Spinal cord (tissue), 10 donors: Measurements from ENCODE around the gene ZNF581. TPM values are rescaled to one million over a fixed set of nuclear protein-coding genes. Genes with fewer than 3 reads are reported as not detected.
A peak's percentile ranks its signal among the peaks of the same experiment; 100 is the strongest.

Experiments
- DNase-seq, 6 donors: peaks; one replicate each; pipeline versions ENCODE4 v3.0.0 to v3.0.0-alpha.2; 2013 to 2015; ENCODE audit warnings: low spot score in 6 of 6, low read depth in 4 of 6
- H3K27ac ChIP-seq: one replicate; pipeline ENCODE4 v1.5.1; 2013; ENCODE audit warnings: low read depth, low read length, control low read depth
- H3K27me3 ChIP-seq: one replicate; pipeline ENCODE4 v1.6.1; 2013; ENCODE audit warnings: low read length; ENCODE audit not compliant: control insufficient read depth, insufficient read depth
- H3K36me3 ChIP-seq: one replicate; pipeline ENCODE4 v1.6.1; 2013; ENCODE audit warnings: low read length; ENCODE audit not compliant: control insufficient read depth, insufficient read depth
- H3K4me1 ChIP-seq: one replicate; pipeline ENCODE4 v1.6.1; 2013; ENCODE audit warnings: low read length; ENCODE audit not compliant: control insufficient read depth, insufficient read depth
- H3K4me3 ChIP-seq: one replicate; pipeline ENCODE4 v1.5.1; 2013; ENCODE audit warnings: low read depth, low read length, control low read depth
- H3K9me3 ChIP-seq: one replicate; pipeline ENCODE4 v1.6.1; 2013; ENCODE audit warnings: low read length; ENCODE audit not compliant: control insufficient read depth, insufficient read depth
- WGBS: methylation state at CpG from one replicate; pipeline ENCODE4 v1.1.5; 2013; ENCODE audit warnings: missing lambda C conversion rate; ENCODE audit not compliant: insufficient coverage; 5-methylcytosine and 5-hydroxymethylcytosine counted together
- polyA plus RNA-seq, 2 donors: library from polyadenylated mRNA; unstranded; fragments of 120-200 nt; gene quantifications; one replicate each; pipeline ENCODE4 v1.2.1, GENCODE V29; 2013; ENCODE audit not compliant: insufficient read length in 2 of 2
- total RNA-seq, 2 donors: library from RNA; depleted of rRNA in 1 of 2; stranded (reverse); fragments of 120-200 nt in 1 of 2; fragments of >200 nt in 1 of 2; gene quantifications; one replicate each; pipeline versions ENCODE4 v1.2.3 to v1.2.4, GENCODE V29; 2013 to 2014
- donor health status: healthy.

ZNF581 gene
- total and polyA plus RNA-seq, 4 donors: 6.6 to 20.5 (median 14.8) TPM

DNA sequence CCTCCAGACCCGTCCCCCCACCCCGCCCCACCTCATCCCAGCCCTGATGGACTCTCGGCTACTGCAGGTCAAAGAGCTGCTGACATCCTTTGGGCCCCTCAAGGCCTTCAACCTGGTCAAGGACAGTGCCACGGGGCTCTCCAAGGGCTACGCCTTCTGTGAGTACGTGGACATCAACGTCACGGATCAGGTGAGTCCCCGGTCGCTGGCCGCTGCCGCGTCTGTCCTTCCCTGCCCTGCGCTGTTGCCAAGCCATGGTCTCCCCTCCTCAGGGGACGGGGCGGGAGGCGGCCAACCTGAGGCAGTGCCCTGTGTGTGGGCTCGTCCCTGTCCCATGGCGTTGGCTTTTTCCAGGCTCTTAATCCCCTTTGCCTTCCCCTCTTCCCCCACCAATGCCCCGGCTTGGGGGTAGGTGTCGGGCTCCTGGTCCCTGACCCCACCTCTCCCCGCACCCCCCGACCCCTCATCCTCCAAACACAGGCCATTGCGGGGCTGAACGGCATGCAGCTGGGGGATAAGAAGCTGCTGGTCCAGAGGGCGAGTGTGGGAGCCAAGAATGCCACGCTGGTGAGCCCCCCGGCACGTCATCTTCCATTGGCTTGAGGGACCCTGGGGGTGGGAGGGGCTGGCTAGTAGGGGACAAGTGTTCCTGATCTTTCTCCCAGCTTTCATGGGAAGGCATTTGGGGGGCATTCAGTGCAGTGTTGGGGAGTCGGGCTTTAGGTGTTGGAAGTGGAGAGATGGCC lies 25.3 kb downstream of the ZNF581 start:
- no peak overlapping the region for H3K4me3 ChIP-seq
- H3K27ac ChIP-seq: no peak overlapping the region
- no peaks in the 10 kb centered on the region for H3K27me3 ChIP-seq
- peaks cover 6% of the 10 kb centered on the region for H3K4me1 ChIP-seq
- WGBS: 89% methylated on average over 21 of the region's 30 CpGs
- H3K36me3 ChIP-seq: peaks cover 83% of the 10 kb centered on the region
- H3K9me3 ChIP-seq: no peaks in the 10 kb centered on the region
- DNase-seq: no peak

DNA sequence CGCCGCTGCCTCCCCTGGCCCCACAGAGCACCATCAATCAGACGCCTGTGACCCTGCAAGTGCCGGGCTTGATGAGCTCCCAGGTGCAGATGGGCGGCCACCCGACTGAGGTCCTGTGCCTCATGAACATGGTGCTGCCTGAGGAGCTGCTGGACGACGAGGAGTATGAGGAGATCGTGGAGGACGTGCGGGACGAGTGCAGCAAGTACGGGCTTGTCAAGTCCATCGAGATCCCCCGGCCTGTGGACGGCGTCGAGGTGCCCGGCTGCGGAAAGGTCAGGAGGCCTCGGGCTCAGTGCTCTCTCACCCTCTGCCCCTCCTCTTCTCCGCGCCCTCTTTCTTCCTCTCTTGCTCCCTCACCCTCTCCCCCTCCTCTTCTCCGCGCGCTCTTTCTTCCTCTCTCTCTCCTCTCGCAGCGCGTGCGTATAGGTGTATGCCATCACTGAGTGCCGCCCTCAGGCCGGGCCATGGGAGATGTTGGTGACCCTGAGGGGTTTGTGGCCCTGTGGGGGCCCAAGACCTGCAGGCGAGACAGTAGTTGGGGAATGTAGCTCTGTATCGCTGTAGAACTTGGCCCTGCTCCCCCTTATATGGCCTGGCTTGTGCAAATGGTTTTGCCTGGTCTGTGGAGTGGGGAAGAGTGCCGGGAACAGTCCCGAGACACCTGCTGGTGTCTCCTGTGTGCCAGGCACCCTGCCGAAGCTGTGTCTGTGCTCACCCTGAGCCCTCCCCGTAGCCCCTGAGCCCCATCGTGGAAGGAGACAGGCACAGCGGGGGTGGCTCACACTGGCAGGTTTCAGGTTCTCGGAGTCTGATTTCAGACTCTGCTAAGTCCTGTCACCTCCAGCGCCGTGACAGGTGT lies 26.2 kb downstream of the ZNF581 start:
- DNase-seq: no peak
- Histone ChIP-seq H3K27me3 (no peaks in the 10 kb centered on the region), H3K36me3 (peaks cover 82% of the 10 kb centered on the region), H3K4me1 (peaks cover 13% of the 10 kb centered on the region), H3K4me3 (no peak overlapping the region), H3K27ac (no peak overlapping the region), H3K9me3 (no peaks in the 10 kb centered on the region)
- WGBS: 88% methylated on average over 33 of the region's 43 CpGs

DNA sequence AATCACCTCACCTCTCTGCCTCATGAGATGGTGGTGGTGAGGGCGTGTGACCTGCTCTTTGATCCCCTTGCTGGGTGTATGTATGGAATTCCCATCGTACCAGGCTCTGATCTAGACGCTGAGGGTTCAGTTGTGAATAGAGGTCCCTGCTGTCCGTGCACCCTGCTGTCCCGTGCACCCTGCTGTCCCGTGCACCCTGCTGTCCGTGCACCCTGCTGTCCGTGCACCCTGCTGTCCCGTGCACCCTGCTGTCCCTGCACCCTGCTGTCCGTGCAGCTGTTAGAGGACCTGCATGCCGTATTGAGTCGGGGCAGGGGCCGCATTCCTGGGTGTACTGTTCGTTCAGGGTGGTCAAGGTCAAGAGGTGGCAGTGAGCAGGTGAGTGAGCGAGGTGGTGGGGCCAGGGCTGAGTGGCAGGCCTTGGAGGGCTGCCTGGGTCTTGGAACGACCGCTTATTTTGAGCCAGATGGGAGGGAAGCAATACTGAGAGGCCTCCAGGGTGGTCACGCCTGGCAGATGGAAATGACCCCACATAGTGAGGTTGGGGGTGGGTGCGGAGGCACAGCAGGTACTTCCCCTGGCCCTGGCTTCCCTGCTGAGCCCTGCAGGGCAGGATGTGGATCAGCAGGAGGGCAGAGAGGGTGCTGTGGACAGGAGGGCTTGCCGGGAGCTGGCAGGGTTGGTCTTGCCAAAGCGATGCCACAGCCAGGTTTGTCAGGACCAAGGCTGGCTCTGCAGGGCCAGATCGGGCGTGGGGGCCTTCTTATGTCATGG lies 27.0 kb downstream of the ZNF581 start:
- Histone ChIP-seq H3K4me3 (no peak overlapping the region), H3K36me3 (peaks cover 81% of the 10 kb centered on the region), H3K27me3 (no peaks in the 10 kb centered on the region), H3K9me3 (no peaks in the 10 kb centered on the region), H3K4me1 (peaks cover 13% of the 10 kb centered on the region), H3K27ac (no peak overlapping the region)
- WGBS: 87% methylated on average over 22 of the region's 23 CpGs
- DNase-seq: peak in 2 of 6 donors; percentile 22 to 45

DNA sequence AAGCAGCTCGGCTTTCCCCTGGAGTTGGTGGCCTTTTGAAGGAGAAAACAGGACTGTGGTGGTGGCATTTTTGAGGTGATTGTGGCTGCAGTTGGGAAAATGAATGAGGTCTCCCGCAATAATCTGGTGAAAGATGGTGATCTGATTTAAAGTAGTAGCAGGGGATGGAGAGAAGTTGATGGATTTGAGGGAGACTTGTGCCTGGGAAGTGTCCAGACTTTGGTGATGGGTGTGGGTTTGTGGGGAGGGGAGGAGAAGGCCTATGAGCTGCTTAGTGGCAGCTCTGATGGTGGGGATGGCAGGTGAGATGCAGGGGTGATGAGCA lies 27.6 kb downstream of the ZNF581 start:
- no peaks in the 10 kb centered on the region for H3K9me3 ChIP-seq
- no peak overlapping the region for H3K4me3 ChIP-seq
- H3K27ac ChIP-seq: no peak overlapping the region
- WGBS: 75% methylated on average over 2 of the region's 2 CpGs
- H3K27me3 ChIP-seq: no peaks in the 10 kb centered on the region
- H3K36me3 ChIP-seq: peaks cover 76% of the 10 kb centered on the region
- no peak for DNase-seq
- peaks cover 17% of the 10 kb centered on the region for H3K4me1 ChIP-seq

DNA sequence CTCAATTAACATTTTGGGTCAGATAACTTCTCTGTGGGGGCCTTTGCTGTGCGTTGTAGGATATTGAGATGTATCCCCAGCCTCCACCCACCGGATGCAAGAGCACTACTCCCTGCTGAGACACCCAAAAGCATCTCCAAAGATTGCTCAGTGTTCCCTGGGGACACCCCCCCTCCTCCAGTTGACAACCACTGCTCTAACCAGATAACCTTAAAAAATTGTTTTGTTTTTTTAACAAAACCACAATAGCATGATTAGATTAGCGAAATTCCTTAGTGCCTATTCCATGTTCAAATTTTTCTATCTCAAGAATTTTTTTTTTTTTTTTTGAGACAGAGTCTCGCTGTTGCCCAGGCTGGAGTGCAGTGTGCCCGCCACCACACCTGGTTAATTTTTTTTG lies 29.0 kb downstream of the ZNF581 start:
- H3K36me3 ChIP-seq: peaks cover 66% of the 10 kb centered on the region
- no peaks in the 10 kb centered on the region for H3K27me3 ChIP-seq
- 100% methylated on average over 1 of the region's 5 CpGs for WGBS

DNA sequence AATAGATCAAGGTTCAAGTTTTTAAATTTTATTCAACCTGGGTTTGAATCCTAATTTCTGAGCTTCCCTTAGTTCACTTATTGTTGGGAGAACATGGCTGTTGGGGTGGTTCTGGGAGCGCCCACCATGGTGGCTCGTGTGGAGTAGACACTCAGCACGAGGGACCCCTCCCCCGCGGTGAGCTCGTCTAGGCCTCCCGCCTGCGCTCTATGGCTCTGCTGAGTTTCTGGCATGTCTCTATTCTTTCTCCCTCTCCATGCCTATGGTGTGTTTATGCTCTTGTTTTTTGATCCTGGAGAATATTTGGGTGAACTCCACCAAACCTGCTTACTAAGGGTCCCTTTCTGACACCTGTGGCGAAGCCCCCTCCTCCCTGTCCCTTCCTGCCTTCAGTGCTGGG lies 30.0 kb downstream of the ZNF581 start:
- H3K4me3 ChIP-seq: no peak overlapping the region
- no peaks in the 10 kb centered on the region for H3K9me3 ChIP-seq
- WGBS: 55% methylated on average over 4 of the region's 9 CpGs
- H3K27me3 ChIP-seq: no peaks in the 10 kb centered on the region
- peaks cover 66% of the 10 kb centered on the region for H3K36me3 ChIP-seq
- no peak for DNase-seq
- no peak overlapping the region for H3K27ac ChIP-seq
- H3K4me1 ChIP-seq: peaks cover 28% of the 10 kb centered on the region

More for the DNA sequence above, 29.0 kb downstream of the ZNF581 start:
- H3K9me3 ChIP-seq: no peaks in the 10 kb centered on the region
- no peak overlapping the region for H3K4me3 ChIP-seq
- H3K4me1 ChIP-seq: peaks cover 25% of the 10 kb centered on the region
- DNase-seq: no peak
- H3K27ac ChIP-seq: no peak overlapping the region

DNA sequence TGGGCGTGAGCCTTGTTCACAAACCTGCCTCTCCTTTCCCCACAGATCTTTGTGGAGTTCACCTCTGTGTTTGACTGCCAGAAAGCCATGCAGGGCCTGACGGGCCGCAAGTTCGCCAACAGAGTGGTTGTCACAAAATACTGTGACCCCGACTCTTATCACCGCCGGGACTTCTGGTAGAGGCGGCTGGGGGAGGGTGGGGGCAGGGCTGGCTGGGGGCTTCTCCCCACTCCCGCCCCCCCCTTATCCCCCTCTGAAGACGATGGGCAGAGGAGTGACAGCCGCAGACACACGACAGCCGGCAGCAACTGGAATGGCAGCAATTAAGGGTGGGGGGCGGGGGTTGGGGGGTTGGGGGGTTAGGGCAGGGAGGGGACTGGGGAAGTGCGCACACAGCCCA lies 30.4 kb downstream of the ZNF581 start:
- Histone ChIP-seq H3K27ac (no peak overlapping the region), H3K9me3 (no peaks in the 10 kb centered on the region), H3K27me3 (no peaks in the 10 kb centered on the region), H3K4me1 (peaks cover 31% of the 10 kb centered on the region), H3K4me3 (no peak overlapping the region), H3K36me3 (peaks cover 66% of the 10 kb centered on the region)
- WGBS: 83% methylated on average over 1 of the region's 15 CpGs
- DNase-seq: no peak

DNA sequence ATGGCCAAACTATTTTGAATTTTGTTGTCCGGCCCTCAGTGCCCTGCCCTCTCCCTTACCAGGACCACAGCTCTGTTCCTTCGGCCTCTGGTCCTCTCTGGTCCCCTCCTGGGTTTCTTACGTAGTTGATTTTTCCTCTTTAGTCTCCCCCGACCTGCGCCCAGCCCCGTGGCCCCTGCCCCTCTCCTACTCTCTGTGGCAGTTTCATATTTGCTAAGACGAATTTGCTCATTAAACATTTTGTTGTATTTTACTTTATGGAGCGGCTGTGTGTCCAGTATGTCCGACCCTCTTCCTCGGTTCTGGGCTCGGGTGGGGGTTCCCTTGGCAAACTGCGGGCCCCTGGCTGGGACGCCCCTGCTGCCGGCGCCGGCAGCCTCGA lies 31.0 kb downstream of the ZNF581 start:
- H3K4me1 ChIP-seq: peaks cover 31% of the 10 kb centered on the region
- peaks cover 66% of the 10 kb centered on the region for H3K36me3 ChIP-seq
- peak overlapping the region; percentile 31 for H3K4me3 ChIP-seq
- WGBS: 11% methylated on average over 12 of the region's 17 CpGs
- H3K9me3 ChIP-seq: no peaks in the 10 kb centered on the region
- no peak for DNase-seq
- H3K27ac ChIP-seq: peak overlapping the region; percentile 61
- H3K27me3 ChIP-seq: no peaks in the 10 kb centered on the region

DNA sequence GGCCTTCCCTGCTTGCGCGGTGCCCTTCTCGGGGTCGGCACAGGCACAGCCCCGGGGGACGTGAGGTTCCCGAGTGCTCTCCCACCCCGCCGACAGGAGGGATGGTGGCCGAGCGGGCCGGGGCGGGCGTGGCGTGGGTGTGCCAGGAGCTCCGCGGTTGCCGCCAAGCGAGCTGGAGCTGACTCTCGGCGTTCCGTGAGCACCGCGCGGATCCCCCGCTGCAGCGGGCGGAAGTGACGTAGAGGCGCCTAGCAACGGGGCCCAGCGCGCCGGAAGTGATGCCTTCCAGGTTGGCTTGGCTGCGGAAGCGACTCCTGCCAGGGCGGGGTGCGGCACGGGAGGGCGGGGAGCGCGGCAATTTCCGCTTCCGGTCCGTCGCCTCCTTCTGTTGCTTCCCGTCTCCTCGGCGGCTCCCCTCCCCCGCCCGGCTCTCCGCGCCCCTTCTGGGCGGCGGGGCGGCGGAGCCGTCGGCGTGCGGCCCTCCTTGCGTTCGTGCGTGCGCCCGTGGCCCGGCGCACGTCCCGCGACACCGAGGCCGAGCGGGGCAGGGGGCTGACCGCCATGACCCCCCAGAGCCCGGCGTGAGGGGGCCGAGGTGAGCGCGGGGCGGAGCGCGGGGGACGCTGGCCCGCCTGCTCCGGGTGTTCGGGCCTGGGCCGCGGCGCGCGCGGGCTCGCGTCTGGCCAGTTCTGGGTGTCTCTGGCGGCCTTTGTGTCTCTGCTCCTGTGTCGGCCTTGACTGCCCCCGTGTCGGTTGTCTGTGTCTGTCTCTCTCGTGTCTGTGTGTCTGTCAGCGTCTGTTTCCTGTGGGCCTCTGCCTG lies 31.6 kb downstream of the ZNF581 start, which contains the start of gene EPN1:
Gene EPN1 (plus strand): TSS at position 386 of the 820 bp plus-strand sequence. CDS start 3,402 bp downstream, outside the sequence.
- WGBS: under 1% methylated on average over 101 of the region's 101 CpGs
- H3K4me1 ChIP-seq: peaks cover 31% of the 10 kb centered on the region
- H3K4me3 ChIP-seq: peak within 1 kb of the TSS; percentile 46
- no peaks in the 10 kb centered on the region for H3K27me3 ChIP-seq
- no peaks in the 10 kb centered on the region for H3K9me3 ChIP-seq
- H3K36me3 ChIP-seq: peaks cover 66% of the 10 kb centered on the region
- DNase-seq: peak; percentile 77 to 99 (median 91)
- H3K27ac ChIP-seq: peak within 1 kb of the TSS; percentile 61
